Measurements from ENCODE around the gene LSM14A.
"Not testable (repeated sequence)": the region's sequence is repeated elsewhere in the genome, so short reads cannot be mapped to it uniquely, and the experiment has no call there.

Gene LSM14A

DNA sequence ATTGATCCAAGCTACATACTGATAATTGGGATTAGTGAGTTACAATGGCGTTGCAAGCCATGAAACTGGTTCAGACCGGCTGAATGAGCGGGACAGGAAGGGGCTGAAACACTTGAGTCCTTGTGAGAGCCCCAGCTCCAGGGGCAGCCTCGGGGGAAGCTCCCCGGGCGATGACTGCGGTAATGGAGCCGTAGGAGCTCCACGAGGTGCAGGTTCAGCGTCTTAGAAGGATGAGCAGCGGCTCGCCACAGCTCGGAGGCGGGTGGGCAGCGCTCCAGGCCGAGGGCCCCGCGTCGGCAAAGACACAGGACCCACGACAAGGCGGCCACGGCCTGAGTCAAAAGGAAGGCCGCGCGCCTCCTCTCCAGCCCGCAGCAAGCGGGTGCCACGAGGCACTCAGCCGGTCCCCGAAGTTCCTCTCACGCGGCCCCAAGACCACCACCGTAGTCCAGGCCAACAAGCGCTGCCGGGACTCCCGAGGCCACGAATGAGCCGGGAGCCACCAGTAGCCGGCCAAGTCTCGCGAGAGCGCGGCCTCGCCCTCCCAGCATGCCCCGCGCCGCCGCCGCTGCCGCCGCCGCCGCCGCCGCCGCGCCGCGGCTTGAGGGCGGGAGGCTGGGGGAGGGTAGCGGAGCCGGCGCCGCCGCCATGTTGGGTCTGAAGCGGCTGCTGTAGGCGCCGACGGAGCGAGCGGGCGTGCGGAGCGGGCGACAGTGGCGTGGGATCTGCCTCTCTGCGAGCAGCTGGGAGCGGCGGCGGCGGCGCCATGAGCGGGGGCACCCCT is at the start of gene LSM14A:
TSS of gene LSM14A (plus strand) at position 628 of the 784 bp plus-strand sequence. CDS start at position 767, 139 bp downstream.
- DNase-seq (ENCODE audit: low read depth): peak; percentile 88

DNA sequence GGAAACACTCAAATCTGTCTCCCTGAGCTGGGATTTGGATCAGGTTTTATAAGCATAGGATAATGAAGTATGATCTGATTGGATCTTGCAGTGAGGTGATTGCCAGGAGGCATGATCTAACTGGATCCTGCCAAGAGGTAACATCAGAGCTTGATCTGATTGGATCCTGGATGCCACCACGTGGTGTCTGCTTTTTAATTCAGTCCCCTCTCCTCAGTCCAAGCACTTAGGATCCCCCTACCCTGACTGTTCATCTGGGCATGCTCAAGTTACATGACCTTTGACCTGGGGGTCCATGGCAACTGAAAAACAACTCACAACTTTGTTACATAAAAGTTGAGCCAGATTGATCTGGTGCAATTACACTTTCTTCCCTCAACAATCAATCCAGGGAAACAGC is 47.5 kb upstream of the LSM14A start:
- no peak for DNase-seq (ENCODE audit: low read depth)

DNA sequence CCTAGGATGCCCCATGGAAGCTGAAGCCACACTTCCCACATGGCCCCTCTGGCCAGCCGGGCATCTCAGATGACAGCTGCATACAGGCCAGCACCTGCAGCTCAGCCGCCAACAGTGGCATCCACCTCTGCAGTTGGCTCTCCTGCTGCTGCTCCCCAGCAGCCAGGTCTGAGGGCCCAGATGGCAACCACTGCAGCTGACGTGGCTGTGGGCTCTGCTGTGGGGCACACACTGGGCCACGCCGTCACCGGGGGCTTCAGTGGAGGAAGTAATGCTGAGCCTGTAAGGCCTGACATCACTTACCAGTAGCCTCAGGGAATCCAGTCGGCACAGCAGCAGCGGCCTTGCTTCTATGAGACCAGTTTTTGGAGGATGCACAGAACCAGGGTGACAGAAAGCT is 45.3 kb upstream of the LSM14A start:
- no peak for DNase-seq (ENCODE audit: low read depth)

DNA sequence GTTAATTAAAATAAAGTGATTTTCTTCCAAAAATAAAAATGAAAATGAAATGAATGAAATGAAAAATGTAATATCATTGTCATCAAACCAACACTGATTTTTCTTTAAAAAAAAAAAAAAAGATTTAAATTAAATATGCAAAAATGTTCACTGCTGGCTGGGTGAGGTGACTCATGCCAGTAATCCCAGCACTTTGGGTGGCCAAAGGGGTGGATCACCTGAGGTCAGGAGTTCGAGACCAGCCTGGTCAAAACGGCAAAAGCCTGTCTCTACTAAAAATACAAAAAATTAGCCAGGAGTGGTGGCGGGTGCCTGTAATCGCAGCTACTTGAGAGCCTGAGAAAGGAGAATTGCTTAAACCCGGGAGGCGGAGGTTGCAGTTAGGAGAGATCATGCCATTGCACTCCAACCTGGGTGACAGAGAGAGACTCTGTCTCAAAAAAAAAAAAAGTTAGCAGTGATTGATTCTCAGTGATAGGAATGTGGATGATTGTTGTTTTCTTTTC is 44.6 kb upstream of the LSM14A start:
- no peak for DNase-seq (ENCODE audit: low read depth)

DNA sequence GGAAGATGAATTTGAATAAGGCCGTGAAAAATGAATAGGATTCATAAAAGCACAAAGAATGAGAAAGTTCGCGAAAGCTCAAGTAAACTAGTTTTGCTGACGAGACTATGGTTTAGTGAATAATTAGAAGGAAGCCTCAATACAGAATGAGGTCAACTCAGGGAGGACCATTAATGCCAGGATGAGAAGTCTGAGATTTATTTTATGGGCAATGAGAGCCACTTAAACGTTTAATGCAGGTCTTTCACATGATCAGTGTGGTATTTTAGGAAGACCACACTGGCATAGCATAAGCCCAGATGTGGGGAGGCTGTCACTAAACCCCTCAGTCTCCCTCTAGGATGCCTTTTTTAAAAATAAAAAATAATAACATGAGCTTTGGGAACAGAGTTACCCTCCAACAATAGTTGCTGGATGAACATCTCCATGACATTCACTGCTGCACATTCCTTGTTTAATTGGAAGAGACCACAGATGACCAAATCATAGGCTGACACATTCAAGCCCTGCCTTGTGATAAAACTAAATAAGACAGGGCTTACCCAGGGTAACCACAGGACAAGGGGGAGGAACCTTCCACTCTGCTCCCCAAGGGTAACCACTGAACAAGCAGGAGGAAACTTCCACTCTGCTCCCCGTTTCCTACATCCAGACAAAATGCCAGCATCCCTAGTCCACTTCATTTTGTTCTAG is 43.6 kb upstream of the LSM14A start:
- DNase-seq (ENCODE audit: low read depth): no peak

DNA sequence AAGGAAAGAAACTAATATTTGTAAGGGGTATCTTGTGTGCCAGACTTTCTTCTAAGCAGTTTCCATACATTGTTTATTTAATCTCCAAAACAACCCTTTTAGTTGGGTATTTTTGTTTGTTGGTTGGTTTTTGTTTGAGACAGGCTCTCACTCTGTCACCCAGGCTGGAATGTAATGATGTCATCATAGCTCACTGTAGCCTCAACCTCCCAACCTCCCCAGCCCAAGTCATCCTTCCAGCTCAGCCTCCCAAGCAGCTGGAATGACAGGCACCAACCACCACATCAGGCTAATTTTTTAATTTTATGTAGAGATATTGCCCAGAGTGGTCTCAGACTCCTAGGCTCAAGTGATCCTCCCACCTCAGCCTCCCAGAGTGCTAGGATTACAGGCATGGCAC is 41.2 kb upstream of the LSM14A start:
- no peak for DNase-seq (ENCODE audit: low read depth)

DNA sequence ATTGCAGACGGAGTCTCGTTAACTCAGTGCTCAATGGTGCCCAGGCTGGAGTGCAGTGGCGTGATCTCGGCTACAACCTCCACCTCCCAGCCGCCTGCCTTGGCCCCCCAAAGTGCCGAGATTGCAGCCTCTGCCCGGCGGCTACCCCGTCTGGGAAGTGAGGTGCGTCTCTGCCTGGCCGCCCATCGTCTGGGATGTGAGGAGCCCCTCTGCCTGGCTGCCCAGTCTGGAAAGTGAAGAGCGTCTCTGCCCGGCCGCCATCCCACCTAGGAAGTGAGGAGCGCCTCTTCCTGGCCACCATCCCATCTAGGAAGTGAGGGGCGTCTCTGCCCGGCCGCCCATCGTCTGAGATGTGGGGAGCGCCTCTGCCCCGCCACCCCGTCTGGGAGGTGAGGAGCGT is 40.2 kb upstream of the LSM14A start:
- DNase-seq (ENCODE audit: low read depth): not testable (repeated sequence)

DNA sequence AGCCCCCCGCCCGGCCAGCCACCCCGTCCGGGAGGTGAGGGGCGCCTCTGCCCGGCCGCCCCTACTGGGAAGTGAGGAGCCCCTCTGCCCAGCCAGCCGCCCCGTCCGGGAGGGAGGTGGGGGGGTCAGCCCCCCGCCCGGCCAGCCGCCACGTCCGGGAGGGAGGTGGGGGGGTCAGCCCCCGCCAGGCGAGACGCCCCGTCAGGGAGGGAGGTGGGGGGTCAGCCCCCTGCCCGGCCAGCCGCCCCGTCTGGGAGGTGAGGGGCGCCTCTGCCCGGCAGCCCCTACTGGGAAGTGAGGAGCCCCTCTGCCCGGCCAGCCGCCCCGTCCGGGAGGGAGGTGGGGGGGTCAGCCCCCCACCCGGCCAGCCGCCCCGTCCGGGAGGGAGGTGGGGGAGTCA is 39.6 kb upstream of the LSM14A start:
- DNase-seq (ENCODE audit: low read depth): not testable (repeated sequence)

DNA sequence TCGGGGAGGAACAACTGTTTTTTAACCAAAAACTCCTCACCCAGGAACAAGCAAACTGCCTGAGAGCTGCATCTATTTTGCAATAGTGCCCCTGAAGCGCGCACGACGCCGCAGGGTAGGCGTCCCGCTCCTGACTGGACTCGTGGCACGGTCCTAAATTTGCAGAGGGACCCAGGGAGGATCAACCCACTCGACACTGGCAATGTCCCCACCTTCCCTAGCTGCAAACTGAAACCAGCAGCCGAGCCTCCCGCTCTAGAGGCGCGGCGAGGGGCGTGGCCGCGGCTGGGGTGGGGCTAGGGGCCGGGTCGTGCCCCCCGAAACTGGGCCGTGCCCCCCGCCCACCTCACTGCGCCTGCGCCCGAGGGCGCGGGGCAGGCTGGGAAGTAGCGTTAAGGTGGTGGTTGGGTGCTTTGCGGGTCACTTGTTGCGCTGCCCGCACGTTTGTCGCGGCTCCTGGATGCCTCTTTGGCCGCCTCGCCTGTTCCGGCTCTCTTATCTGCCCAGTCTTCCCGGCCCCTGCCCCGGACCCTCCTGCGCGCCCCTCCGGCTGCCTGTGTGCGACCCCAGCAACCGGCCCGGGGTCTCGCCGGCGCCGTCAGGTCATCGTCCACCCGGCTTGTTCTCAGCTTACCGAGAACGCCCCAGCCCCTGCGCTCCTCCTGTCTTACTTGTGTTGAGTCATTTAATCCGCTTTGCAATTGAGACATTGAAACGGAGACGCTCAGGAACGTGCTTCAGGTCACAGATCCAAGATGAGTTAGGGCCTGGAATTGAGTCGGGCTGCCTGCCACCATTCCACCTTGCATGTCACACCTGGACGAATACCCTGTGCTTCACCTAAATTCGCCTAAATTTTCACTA is 37.9 kb upstream of the LSM14A start:
- peak; percentile 77 for DNase-seq (ENCODE audit: low read depth)

DNA sequence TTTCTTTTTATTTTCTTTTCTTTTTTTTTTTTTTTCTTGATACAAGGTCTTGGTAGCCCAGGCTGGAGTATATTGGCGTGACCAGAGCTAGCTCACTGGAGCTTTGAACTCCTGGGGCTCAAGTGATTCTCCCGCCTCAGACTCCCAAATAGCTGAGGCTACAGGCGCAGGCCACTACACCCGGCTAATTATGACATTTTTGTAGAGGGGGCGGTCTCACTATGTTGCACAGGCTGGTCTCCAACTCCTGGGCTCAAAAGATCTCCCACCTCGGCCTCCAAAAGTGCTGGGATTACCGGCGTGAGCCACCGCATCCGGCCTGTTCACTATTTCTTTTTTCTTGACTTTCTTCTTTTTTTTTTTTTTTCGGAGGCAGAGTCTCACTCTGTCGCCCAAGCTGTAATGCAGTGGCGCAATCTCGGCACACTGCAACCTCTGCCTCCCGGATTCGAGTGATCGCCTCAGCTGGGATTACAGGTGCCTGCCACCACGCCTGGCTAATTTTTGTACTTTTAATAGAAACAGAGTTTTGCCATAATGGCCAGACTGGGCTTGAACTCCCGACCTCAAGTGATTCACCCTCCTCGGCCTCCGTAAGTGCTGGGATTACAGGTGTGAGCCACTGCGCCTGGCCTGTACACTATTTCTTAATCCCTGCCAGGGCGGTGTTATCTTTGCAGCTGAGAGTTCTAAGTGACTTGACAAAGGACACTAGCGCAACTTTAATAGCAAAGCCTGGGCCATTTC is 37.1 kb upstream of the LSM14A start:
- DNase-seq (ENCODE audit: low read depth): no peak

DNA sequence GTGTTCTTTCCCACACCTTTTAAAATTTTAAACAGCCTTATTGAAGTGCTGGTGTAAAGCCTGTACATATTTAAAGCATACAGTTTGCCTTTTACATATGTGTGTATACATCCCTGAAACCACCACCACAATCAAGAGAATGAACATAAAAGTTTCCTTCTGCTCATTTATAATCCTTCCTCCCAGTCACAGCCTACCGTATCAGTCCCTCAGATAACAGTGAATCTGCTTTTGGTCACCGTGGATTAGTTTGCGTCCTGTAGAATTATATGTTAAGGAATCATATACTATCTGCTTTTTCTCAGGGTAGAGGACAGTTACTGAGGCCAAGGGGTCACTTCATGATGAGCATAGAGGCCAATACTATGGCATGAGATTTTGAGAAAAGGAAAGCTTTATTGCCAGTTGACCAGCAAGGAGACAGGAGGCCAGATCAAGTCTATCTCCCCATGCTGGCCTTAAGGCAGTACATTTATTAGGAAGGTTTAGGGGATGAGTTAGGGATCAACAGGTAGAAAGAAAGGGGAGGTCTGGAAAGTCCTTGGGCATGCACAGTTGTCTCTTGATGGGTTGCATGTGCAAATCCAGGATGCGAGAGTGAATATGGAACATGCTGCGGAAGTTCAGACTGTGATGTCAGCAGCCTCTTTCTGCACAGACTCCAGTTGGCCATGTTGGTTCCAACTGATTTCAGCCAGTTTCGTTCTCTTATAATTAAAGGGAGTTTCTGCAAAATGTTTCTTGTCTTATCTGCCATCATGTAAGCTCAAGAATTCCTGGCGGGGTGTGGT is 36.3 kb upstream of the LSM14A start:
- no peak for DNase-seq (ENCODE audit: low read depth)

DNA sequence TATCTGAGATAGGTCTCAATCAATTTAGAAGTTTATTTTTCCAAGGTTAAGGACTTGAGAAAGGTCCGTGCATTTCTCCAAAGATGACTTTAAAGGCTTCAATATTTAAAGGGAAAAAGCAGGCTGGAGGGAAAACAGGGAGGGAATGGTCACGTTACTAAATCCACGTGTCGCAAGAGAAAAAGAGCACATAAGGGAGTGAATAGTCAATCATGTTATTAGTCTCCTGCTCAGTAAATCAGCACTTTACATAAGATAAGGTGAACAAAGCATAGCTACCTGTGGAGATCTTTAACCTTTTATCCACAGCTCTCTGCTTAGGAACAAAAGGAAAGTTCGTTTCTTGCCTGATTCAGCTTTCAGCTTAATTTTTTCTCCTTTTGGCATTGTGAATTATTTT is 31.3 kb upstream of the LSM14A start:
- no peak for DNase-seq (ENCODE audit: low read depth)

DNA sequence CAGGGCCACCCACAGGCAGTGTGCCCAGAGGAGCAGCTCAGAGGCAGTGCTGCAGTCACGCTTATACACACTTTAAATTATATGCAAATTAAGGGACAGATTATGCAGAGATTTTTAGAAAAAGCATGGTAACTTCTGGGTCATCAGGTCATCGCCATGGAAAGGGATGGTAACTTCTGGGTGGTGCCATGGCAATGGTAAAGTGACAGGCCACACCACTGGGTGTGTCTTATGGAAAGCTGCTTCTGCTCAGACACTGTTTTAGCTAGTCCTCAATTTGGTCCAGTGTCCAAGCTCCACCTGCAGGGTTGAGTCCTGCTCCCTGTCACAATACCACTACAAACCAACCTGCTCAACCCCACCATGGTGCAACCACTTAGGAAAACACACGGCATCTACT is 29.9 kb upstream of the LSM14A start:
- DNase-seq (ENCODE audit: low read depth): no peak

DNA sequence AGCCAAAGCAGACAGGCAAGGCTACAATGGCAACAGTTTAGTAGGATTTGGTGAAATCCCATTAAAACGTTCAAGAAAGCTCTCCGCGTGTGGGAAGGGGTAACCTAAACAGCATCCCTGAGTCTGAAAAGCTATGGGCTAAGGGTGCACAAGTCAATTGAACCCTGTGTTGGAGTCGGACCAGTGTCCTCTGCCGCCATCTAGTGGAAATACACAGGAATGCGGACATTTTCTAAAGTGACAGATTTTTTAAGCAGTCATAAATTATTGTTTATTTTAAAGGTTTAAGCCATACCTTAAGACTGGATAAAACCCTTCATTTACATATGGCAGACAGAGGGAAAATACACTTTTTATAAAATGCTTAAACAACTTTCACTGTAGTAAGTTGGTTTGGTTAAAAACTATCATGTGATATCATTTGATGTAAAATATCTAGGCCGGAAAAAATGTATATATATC is 26.5 kb upstream of the LSM14A start:
- DNase-seq (ENCODE audit: low read depth): peak; percentile 40

DNA sequence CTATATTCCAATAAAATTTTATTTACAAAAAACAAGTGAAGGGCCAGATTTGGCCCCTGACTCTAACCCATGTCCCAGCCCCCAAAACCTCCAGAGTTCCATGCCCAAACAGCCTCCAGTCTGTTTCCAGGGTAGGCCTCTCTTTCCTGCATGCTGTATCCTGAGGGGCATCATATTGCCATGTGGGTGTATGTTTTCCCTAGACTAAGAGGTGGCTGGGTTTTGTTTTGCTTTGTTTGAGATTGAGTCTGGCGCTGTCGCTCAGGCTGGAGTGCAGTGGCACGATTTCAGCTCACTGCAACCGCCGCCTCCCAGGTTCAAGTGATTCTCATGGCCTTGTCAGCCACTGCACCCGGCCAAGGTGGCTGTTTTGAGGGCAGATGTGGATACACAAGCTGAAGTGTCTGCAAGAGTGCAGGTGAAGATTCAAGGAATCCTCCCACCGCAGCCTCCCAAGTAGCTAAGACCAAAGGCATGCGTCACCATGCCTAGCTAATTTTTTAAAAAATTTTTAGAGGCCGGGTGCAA is 23.6 kb upstream of the LSM14A start:
- no peak for DNase-seq (ENCODE audit: low read depth)

DNA sequence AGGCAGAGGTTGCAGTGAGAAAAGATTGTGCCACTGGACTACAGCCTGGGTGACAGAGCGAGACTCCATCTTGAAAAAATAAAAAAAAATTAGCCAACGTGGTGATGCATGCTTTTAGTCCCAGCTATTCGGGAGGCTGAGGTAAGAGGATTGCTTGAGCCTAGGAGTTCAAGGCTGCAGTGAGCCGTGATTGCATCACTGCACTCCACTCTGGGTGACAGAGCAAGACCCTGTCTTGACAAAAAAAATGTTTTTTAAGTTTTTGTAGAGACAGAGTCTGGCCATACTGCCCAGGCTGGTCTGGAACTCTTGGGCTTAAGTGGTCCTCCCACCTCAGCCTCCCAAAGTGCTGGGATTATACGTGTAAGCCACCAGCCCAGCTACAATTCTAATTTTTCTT is 22.4 kb upstream of the LSM14A start:
- no peak for DNase-seq (ENCODE audit: low read depth)

DNA sequence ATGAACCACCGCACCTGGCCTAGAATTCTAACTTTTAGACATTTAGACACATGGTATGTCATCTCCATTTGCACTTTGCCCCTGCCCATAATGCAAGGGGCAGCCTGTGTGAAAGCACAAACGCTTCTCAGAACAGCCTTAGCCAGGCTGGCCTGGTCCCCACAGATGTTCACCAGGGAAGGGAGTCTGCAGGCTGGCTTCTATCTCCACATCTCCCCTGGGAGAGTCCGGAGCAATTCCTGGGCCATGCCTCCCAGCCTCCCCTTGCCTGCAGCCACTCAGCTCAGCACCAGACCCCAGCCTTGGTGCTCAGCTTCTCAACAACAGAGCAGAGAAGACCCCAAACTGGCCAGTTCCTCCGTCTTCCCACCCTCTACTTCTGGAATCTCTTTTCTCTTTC is 21.7 kb upstream of the LSM14A start:
- DNase-seq (ENCODE audit: low read depth): no peak

DNA sequence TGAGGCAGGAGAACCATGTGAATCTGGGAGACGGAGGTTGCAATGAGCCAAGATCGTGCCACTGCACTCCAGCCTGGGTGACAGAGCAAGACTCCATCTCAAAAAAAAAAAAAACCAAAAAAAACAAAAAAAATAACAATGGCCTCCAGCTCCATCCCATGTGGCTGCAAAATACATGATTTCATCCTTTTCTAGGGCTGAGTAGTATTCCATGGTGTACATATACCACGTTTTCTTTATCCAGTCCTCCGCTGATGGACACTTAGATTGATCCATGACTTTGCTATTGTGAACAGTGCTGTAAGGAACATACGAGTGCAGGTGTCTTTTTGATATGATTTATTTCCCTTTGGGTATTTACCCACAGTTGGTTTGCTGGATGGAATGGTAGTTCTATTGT is 20.9 kb upstream of the LSM14A start:
- no peak for DNase-seq (ENCODE audit: low read depth)

DNA sequence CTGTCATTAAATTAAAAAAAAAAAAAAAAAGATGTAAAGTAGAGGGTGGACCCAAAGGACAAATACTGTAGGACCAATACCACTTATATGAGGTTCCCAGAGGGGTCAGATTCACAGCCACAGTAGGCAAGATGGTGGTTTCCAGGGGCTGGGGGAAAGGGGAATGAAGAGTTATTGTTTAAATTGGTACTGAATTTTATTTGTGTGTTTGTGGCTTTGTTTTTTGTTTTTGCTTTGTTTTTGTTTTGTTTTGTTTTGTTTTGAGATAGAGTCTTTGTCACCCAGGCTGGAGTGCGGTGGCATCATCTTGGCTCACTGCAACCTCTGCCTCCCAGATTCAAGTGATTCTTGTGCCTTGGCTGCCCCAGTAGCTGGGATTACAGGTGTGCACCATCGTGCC is 17.9 kb upstream of the LSM14A start:
- no peak for DNase-seq (ENCODE audit: low read depth)

DNA sequence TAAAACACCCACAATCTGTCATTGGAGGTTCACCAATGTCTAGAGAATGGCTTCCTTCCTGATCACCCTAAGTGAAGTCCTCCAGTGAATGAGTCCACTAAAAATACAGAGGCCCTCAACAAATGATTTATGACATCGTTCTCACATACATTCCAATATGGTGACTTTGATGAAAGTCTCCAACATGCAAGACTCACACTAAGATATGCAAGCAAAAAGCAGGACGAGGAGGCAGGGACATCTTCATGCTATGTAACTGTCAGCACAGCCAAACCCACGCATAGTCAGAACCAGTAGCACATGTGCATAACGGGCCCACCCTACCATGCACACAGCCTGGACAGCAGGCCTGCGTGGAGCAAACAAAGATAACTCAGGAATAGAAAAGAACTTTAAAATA is 16.6 kb upstream of the LSM14A start:
- DNase-seq (ENCODE audit: low read depth): peak; percentile 39

DNA sequence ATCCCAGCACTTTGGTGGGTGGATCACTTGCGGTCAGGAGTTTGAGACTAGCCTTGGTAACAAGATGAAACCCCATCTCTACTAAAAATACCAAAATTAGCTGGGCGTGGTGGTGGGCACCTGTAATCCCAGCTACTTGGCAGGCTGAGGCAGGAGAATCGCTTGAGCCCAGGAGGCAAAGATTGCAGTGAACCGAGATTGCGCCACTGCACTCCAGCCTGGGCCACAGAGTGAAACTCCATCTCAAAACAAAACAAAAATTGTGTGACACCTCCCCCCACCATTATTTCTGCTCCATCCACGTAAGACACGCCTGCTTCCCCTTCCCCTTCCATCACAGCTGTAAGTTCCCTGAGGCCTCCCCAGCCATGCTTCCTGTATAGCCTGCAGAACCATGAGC is 13.3 kb upstream of the LSM14A start:
- DNase-seq (ENCODE audit: low read depth): not testable (repeated sequence)
